HCT116 (cell line): Measurements from ENCODE around the gene ZNF225.

Experiments used
- ATF3 ChIP-seq: IDR thresholded peaks from 2 replicates; pipeline ENCODE4 v1.6.1; 2012
- CTCF ChIP-seq, 3 experiments: fragments of 200-600 bp in 1 of 3; sonication (generic) in 1 of 3; IDR thresholded peaks in 2 of 3; conservative IDR thresholded peaks in 1 of 3; 2 replicates each; pipeline ENCODE4 v1.5.1; 2012 to 2017; ENCODE audit warnings: low read depth in 2 of 3, low read length in 2 of 3, antibody characterized with exemption in 1 of 3, borderline replicate concordance in 1 of 3, control low read depth in 1 of 3, mild to moderate bottlenecking in 1 of 3, mixed read lengths in 1 of 3, mixed run types in 1 of 3, moderate library complexity in 1 of 3; ENCODE audit not compliant: insufficient read depth in 1 of 3
- ELF1 ChIP-seq: IDR thresholded peaks from 2 replicates; pipeline ENCODE4 v1.6.1; 2012; ENCODE audit warnings: low read depth, borderline replicate concordance
- EZH2 ChIP-seq: fragments of 200-600 bp; sonication (generic); IDR thresholded peaks from 2 replicates; pipeline ENCODE4 v1.6.1; 2017; ENCODE audit warnings: antibody characterized with exemption, mixed run types
- MAX ChIP-seq: IDR thresholded peaks from 2 replicates; pipeline ENCODE4 v1.6.1; 2012
- POLR2A ChIP-seq: IDR thresholded peaks from 2 replicates; pipeline ENCODE4 v1.7.0; 2011; ENCODE audit warnings: borderline replicate concordance; ENCODE audit not compliant: insufficient read depth, insufficient read length; ENCODE audit errors: extremely low read depth
- POLR2AphosphoS5 ChIP-seq: IDR thresholded peaks from 2 replicates; pipeline ENCODE4 v1.6.1; 2011; ENCODE audit warnings: mild to moderate bottlenecking, low read depth, low read length, moderate library complexity
- RAD21 ChIP-seq: IDR thresholded peaks from 2 replicates; pipeline ENCODE4 v1.6.1; 2012; ENCODE audit warnings: low read depth, mild to moderate bottlenecking
- SP1 ChIP-seq: IDR thresholded peaks from 2 replicates; pipeline ENCODE4 v1.6.1; 2012; ENCODE audit warnings: low read depth
- ZNF274 ChIP-seq: fragments of 200-500 bp; sonication (Bioruptor generic); IDR thresholded peaks from 2 replicates; pipeline ENCODE4 v1.6.1; 2014; ENCODE audit warnings: mild to moderate bottlenecking, low read depth, low read length, inconsistent platforms

GRCh38 chr19:44180968-44181367 is 67.8 kb downstream of the ZNF225 start:
- TF ChIP-seq ATF3, result no peak
- TF ChIP-seq CTCF (IDR thresholded peaks at IDR 0.05 in 2 of 3, conservative IDR thresholded peaks at IDR 0.05 in 1 of 3; ENCODE audit: borderline replicate concordance in 1 of 3, insufficient read depth in 1 of 3, low read depth in 2 of 3, low read length in 2 of 3), result no peak
- no peak for TF ChIP-seq POLR2A
- TF ChIP-seq EZH2, result no peak
- no peak for TF ChIP-seq ELF1
- TF ChIP-seq ZNF274, result no peak
- no peak for TF ChIP-seq POLR2AphosphoS5
- TF ChIP-seq SP1, result no peak
- no peak for TF ChIP-seq RAD21
- no peak for TF ChIP-seq MAX
